ENCODE data around the gene MYO5B.

Gene MYO5B

DNA sequence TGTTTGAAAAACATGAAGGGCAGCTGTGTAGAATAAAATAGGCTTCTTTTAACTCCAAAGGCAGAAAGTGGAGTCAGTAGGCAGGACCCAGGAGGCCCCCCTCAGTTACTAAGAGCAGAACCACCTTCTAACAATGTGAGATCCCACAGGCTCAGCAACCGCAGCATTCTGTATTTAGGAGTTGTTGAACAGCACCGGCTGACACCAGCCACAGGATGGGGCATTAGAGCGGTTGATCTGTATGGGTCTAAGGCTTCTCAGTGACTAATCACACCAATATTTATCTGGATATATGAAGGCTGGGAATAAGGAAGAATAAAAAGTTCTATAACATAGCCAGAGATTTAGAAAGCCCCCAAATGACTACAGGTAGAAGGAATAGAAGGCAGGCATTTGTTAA, 51.7 kb downstream of the MYO5B start:
- DNase-seq = no peak

DNA sequence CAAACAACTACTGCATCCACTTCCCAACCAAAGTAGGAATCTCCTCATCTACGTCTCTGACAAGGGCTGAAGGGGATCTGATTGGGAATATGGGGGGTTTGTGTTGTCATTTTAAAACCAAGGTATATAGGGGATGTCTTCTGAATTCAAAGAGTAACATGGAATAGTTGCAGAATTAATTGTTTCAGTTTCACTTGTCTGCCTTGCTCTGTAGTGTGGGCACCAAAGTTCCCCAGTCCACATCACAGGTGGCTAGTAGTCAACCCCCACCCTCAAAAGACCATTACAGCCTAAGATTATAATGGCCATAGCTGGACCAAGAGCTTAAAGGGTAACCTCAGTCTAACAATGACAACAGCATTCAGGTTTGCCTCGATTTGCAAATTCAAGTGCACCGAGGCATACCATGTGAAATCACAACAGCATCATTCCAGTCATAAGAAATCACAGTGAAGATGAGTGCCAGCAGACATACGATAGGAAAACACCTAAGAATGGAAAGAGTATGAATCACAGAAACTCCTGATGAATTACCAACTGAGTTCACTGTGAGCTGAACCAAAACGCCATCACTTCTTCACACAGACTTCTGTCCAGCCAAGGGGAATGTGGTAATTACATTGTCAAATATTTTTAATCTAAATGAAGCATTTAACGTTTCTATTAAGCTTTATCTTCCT, 52.4 kb downstream of the MYO5B start:
- DNase-seq = no peak

DNA sequence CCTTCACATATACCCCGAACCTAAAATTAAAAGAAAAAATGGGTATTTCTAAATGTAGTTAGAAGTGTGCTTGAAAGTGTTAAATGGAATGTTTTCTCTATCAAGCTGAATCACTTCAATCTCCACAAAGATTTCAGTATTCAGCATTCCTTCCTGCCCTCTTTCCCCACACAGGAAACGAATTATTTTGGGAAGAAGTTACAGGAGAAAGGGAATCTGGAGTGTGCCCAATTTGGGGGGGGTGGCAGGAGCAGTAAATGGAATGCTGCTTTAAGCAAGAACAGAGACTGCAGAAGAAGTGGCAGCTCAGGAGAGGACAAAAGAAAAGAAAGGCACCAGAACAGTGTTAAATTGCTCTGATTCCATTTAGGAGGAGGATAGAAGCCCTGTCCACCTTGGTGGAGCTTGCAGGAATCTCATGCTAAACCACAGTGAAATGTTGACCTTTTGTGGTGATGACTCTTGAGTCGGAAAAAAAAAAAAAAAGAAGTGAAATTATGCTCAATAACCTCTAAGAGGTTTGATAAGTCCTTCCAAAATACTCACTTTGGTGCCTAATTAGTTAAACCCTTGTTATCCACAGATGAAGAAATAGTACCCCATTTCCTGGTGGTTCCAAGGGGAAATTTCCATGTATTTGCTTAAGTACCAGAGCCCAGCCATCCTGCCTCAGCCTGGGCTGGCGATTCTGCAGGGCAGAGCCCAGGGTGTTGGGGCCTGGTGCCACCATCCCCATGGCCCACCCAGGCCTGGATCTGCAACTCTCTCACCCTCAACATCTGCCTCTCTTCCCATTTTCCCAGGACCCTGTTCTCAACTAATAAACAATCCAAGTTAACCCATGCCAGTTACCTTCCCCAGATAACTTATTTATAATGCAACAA, 56.5 kb downstream of the MYO5B start:
- DNase-seq = no peak

DNA sequence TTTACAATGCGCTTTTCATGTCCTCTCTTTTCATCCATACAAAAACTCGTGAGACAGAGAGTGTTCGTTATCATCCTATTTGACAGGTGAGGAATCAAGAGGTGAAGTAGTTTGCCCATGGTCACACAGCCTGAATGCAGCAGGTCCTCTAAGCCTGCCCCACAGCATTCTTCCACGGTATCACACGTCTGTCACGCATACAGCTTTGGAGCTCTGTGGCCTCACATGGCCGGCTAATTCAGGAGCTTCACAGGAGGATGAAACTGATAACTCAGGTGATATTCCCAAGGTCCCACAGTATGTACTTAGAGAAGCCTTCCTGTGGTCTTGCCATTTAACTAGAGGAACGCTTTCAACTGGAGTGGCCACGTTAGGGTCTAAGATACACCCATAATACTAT, 59.0 kb downstream of the MYO5B start:
- no peak for DNase-seq

DNA sequence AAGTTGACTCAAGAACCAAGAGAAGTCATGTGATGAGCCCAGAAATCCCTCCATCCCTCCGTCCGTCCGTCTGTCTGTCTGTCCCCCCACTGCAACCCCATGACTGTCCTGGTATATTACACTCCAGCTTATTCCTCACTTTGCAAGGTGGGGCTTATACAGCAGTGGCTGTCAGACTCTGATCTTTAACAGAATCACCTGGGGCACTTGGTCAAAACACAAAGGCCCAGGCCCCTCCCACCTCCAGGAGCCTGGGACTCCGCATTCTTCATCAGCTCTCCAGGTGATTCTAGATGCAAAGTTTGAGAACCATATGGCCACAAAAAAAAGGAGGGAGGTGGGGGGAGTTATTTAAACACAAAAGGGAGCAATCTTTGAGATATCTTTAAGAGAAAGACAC, 61.4 kb downstream of the MYO5B start:
- no peak for DNase-seq

DNA sequence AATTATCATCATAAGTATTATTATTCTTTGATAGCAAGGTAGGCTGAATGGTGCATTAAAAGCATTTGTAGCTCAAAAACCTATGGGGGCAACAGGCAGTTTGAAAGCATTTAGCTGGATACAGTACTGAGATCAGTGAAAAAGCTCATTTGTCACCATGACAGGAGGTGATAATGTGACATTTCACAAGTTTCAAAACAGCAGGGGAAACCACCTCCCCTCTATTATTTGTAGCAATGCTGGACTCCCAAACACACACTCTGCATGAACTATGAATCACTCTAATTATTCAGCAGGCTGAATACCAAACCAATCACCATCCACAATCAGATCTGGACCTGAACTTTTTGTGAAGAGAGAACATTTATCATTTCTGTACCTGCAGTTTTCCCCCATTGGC, 63.4 kb downstream of the MYO5B start:
- DNase-seq = no peak

DNA sequence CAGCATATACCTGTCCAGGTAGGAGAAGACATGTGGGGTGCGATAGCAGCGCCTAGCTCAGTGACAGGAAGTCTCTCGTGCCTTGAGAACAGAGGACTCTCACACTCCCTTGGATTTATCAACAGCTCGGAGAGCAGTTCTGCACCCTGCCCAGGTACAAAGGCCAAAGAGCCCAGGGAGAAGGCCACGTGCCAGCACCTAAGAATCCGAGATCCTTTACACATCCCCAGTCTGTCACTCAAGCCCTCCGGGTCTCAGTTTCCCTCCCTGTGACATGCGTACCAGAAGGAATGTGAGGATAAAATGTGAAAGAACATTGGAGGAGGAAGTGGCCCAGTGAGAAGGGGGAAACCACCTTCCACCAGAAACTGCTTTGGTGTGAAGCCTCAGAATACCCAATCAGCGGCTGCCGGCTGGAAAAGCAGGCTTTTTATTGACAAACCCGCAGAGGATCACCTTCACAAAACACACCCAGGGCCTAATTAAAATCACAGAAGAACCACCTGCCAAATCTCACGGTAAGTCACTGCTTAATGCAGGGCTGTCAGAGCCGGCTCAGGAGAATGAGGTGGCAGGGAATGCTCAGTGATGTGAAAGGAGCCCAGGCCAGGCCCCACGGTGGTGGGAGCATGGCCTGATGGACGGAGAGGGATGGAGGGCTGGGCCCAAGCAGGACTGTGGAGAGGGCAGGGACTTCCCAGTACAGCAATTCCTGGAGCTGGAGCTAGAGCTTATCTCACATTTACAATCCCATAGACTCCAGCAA, 66.3 kb downstream of the MYO5B start:
- DNase-seq = no peak

DNA sequence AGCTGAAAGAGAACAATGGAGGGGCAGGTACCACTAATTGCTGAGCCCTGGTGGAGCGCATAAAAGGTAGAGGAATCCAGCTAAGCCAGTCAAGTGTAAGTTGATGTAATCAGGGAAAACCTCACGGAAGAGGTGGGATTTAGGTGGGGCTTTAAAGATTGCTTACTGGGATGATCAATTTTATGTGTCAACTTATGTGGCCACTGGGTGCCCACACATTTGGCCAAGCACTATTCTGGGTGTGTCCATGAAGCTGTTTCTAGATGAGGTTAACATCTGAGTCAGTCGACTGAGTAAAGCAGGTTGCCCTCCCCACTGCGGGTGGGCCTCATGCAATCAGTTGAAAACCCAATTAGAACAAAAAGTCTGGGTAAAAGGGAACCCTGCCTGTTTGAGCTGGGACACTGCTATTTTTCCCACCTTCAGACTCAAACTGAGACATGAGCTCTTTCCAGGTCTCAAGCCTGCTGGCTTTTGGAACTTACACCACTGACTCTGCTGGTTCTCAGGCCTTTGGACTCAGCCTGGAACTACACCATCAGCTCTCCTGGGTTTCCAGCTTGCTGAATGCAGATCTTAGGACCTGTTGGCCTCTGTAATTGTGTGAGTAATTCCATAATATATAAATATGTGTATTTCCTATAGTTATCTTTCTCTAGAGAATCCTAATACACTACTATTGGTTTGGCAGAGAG, 67.3 kb downstream of the MYO5B start:
- no peak for DNase-seq

DNA sequence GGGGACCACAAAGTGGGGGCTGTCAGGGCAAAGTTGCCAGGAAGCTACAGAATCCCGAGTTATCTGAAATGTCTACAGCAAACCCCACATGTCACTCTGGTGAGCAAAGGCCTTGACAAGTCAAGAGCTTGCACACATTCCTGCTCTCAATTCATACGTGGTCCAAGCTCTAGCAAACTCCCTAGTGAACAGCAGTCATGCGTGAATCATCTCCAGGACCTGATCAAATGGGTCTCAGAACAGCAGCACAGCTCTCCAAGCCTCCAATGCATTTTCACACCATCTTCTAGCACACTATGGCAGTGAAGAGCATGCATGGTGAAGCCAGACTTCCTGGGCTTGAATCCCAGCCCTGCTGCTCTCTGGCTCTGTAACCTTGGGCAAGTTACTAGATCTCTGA, 68.5 kb downstream of the MYO5B start:
- no peak for DNase-seq

DNA sequence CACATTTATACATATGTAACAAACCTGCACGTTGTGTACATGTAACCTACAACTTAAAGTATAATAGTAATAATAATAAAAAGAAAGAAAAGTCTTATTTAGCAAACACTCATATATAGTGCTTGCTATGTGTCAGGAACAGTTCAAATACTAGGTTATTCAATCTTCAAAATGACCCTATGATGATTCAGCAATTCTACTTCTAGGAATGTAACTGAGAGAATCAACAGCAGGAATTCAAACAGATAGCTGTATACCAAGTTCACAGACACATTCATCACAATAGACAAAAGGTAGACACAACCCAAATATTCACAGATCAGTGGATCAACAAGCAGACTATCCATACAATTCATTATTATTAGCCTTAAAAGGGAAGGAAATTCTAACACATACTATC, 69.5 kb downstream of the MYO5B start:
- no peak for DNase-seq

DNA sequence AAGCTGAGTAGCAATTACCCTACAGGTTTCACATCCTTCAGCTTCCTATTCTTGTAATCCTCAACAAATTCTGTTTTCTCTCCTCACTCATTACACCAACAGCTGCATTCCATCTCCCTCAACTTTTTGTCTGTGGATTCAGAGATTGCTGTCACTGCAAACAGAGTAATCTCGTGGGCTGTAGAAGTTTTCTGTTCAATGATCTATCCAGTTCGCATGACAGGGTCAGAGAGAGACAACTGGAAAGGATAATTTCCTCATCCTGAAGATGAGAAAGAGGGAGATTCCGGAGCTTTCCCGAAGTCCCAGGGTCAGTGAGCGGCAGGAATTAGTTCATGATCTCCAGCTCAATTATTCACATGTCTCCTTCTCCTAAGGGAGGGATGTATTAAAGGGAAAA, 75.7 kb downstream of the MYO5B start:
- DNase-seq = no peak

DNA sequence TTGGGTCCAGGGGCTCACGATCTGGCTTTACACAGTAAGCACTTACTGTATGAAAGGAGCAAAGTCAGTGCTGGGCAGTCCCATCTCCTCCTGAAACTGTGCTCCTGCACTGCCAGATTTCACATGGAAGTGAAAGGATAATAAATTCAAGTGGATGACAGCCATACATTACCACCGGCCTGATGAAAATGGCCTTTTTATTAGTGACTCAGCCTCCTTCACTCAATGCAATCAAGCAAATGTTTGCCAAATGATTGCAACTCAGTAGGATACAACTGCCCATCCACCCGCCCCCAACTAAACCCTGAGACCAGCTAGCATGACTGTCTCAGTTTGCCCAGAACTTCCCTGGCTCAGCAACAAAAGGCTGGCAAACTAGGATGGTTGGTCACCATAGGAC, 77.1 kb downstream of the MYO5B start:
- no peak for DNase-seq

DNA sequence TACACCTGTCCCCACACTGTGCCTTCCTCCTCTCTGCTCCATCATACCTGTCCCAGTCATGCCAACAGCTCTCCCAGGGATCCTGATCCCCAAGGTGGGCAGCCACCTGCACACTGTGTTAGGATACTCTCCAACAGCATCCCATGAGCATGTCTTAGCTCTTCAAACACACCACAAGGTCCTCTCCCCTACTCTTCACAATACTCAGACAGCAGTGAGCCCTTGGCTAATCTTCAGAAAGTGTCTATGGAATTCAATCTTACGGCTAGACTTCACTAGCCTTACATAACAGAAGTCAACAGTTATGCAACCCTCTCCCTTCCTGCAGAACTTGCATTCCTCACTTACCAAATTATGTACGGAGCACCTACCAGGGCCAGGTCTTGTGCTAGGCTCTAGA, 79.9 kb downstream of the MYO5B start:
- no peak for DNase-seq

DNA sequence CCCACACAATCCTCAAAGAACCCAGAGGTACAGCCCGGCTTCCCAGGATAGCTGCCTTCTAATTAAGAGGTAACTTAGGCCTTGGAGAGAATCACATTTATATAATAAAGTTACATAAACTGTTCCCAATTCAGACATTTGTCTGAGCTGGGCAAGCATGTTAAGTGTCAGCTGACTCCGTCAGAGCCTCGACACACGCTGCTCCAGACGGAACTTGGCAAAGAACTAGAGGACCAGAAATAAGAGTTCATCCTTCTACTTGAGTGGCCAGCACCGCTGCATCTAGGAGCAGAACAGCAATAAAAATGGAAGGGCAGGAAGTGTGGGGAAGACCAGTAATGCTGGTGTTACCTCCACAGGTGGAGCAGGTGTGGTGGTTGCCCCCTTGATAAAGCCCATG, 80.5 kb downstream of the MYO5B start:
- DNase-seq = no peak

DNA sequence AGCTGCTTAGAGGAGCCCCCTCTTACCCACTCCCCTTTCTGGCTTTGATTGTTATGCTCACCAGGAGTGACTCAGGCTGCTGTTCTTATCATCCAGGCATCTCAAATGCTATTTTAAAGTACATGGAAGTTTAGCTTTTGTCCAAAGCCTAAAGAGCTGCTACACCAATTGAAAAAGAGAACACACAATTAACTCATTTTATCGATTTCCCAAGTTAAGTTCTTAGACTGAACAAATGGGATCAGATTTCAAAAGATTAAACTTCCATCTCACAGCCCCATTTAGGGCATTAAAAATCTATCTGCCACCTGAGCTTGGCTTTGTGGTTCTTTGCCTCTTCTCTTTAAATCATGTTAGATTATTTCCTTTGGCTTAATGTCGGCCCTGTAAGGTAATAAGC, 81.2 kb downstream of the MYO5B start:
- DNase-seq = no peak

DNA sequence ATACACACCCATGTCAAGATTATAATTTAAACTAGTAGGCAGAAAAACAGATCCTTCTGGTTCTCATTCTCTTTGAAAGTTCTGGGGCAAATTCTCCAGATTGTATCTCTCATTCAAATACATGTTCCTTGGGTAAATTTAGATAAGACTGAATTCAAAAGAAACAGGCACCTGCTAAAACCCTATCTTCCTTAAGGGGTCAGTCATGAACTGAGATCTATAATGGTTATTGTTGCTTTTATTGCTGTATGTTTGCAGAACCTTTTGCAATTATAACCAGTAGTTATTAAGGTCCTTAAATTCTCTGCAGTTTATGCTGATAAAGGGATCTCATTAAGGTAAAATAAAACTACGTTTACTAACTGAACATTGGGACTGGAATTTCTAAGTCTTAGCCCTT, 83.5 kb downstream of the MYO5B start:
- no peak for DNase-seq

DNA sequence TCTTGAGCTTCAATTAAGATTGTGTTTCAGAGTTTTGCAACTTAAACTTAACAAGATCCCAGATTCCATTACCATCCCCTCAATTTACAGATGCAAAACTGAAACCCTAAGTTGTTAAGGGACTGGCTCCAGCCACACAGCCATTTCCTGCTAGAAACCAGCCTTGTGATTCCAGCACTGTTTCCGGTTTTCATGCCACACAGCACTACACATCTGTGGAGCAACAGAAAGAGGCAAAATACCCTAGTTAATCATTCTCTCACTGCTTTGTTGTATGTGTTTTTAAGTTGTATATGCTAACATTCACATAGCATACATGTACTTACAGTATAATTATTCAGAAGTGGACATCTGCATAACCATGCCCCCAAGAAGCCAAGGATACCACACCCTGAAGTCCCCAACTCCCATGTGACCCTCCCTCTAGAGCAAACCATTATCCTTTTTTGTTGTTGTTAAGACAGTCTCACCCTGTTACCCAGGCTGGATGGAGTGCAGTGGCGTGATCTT, 87.4 kb downstream of the MYO5B start:
- no peak for DNase-seq

DNA sequence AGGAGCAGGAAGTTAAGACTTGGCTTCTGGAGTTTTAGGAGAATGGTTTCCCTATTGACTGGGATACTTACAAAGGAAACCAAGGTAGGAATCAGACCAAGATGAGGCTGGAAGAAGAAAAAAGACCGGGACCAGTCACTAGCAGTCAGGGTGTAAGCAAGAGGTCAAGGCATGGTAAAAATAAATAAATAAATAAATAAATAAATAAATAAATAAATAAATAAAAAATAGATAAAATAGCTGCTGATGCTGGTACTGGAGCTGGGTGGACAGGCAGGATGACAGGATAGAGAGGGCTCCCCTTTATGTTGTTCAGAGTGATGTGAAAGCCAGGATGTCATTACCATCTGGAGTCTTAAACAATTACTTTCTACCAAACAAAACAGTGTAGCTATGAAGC, 89.9 kb downstream of the MYO5B start:
- DNase-seq = no peak

DNA sequence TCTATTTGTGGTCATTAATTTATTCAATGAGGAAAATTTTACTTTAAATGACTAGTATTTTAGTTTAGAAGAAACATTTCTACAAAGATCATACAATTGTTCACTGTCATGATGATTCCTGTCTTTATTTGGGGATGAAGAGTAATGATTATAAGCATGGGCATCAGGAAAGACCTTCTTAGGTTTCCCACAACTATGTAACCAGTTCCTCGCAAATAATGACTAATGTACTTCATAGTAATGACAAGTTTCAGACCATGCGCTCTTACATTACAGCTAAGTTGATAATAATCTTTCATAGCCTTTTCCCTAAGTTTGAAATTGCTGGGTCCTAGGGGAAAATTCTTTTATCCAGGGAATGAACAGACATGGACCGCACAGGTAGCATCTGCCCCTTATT, 90.5 kb downstream of the MYO5B start:
- no peak for DNase-seq

DNA sequence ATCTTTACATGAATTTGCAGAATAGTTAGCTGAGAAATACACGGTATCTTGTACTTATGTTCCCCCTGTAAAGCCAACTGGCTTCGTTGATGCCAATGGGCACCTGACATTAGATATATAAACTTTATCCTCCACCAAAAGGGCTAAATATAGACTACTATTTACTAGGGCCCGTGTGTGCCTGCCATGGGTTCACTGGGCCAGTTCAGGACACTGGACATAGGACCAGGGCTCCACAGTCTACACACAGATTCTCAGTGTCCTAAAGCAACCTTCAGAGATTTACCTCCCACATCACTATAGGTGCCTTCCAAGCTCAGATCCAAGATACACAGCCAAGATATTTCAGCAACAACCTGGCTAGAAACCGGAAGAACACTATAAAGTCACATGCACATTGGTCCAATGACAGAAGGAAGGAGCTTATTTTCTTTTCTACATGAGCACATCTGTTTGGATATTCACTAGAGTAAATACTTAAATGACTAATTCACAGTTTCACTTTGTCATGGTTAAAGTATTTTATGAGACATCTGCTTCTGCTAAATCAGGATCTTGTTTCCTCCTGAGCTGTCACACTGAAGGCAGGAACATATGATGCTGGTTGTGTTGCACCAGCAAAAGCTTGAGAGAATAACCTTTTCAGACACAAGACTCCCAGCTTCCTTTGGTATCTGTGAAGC, 95.1 kb downstream of the MYO5B start:
- DNase-seq = no peak

DNA sequence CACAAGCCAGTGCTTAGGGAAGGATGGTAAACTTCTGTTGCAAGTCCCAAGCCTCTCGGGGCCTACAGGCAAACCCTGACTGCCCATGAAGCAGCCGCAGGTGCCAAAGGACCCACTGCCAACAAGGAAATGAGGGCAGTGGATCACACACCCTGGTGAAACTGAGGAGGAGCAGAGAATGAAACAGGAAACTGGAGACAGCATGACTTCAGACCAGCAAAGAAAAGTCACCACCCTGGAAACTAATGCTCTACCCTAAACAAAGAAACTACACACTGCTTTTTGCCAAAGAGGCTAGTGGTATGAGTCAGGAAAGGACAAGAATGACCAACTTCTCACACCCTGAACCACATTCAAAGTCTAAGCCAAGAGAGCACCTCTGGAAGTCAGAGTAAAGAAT, 97.2 kb downstream of the MYO5B start:
- no peak for DNase-seq

DNA sequence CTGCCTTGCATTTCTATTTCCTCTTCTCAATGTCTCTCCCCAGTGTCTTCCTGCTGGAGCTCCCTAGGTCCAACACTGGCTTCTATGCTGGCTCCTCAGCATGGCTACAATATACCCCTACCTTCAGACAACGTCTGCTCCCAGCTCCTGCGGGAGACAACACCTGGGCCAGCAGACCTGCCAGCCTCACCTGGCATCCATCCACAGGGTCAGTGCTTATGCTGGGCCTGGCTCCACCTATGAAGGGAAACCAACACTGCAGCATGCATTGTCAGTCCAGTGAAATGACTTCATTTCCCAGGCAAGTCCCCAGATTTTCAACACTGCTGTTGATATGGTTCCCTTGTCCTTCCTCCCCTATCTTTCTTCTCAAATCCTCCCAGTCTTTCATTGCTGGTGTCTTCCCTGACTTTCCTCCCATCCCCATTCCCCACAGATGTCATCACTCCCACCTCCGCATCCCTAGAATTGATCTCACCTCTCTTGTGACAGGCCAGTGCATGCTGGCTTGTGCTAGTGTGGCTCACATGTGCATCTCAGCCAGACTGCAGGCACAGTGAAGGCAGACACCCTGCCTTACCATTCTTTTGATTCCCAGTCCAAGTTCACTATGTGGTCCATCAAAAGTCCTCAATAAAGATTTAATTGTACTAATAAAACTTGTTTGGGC, 98.0 kb downstream of the MYO5B start:
- no peak for DNase-seq
